ENCODE results near the gene SLC25A25.
"Not testable (repeated sequence)": the region's sequence is repeated elsewhere in the genome, so short reads cannot be mapped to it uniquely, and the experiment has no call there.

- not testable (repeated sequence) for TF ChIP-seq CTCF, POLR2A (IDR thresholded peaks at IDR 0.05)
Observed at GRCh38 chr9:128132139-128132538, 64.1 kb downstream of the SLC25A25 start.
